Spleen (tissue), 7 donors: ENCODE results near the gene RAB3D.

ENCODE experiments used
- CTCF ChIP-seq, 11 experiments: fragments of 200-600 bp in 7 of 11; fragments of 450-650 bp in 4 of 11; sonication (generic) in 4 of 11; IDR thresholded peaks in 8 of 11; conservative IDR thresholded peaks in 3 of 11; 1 replicate in 7 of 11; 2 replicates in 4 of 11; pipeline versions ENCODE4 v1.4.0 to v1.8.0; 2016 to 2021; ENCODE audit warnings: antibody characterized with exemption in 11 of 11, inconsistent platforms in 4 of 11, mild to moderate bottlenecking in 1 of 11
- POLR2A ChIP-seq, 3 donors: fragments of 450-650 bp; IDR thresholded peaks; one replicate each; pipeline ENCODE4 v1.5.1; 2017; ENCODE audit warnings: antibody characterized with exemption in 3 of 3, mild to moderate bottlenecking in 1 of 3
- donor health status: DM: no; HTN: no; CAD: no; lungs with moderate emphysema.
- donor health status: DM: no; HTN: no; CAD: no.
- donor health status: DM: no; HTN: no; CAD: no.

GRCh38 chr19:11288349-11288748 lies 51.1 kb downstream of the RAB3D start:
- TF ChIP-seq POLR2A (IDR thresholded peaks at IDR 0.05) (no peak), CTCF (IDR thresholded peaks at IDR 0.05 in 8 of 11, conservative IDR thresholded peaks at IDR 0.05 in 3 of 11) (peak in 6 of 11 experiments; percentile 23 to 50 (median 43))
